Measurements from ENCODE around the gene FES. TPM values are rescaled to one million over a fixed set of nuclear protein-coding genes. Genes with fewer than 3 reads are reported as not detected.

FES gene
- total RNA-seq, 1 experiment from 2014 or later, result 6.7 TPM

DNA sequence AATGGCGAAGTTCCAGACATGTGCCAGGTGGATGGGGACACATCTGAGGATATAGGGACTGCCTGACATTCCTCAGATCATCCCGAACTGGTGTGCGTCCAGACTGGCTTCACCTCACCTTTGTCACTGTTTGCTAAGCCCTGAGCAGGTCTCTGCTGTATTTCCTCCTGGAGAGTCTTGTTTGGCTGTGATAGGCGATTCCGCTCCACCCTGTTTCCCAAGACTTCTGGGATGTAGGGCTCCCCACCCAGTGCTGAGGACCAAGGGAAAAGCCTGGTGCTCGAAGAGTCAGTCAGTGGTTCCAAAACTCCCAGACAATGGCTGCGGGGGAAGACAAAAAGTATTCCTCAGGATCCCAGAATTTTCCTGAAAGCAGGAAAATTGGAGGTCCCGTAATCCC, 27.0 kb upstream of the FES start:
- H3K27ac Mint-ChIP-seq, result no peak overlapping the region; a peak in 1 of 7 replicates
- H3K14ac ChIP-seq (ENCODE audit: insufficient read depth, low read length), result no peak overlapping the region
- no peak overlapping the region for H3K4me3 Mint-ChIP-seq

More for the DNA sequence above, 27.0 kb upstream of the FES start:
- Histone ChIP-seq H4K8ac (replicated peaks; ENCODE audit: insufficient read length, low read depth, low read length) (no peak overlapping the region), H4K91ac (ENCODE audit: insufficient read length, low read depth, low read length) (no peak overlapping the region), H3K4me1 (ENCODE audit: insufficient read depth, low read length) (peaks cover 2% of the 10 kb centered on the region; the same call in 1 of the 2 replicates), H4K20me1 (ENCODE audit: control insufficient read depth, insufficient read depth, insufficient read length) (no peaks in the 10 kb centered on the region), H3K4me2 (ENCODE audit: insufficient read depth, insufficient read length, low read length) (no peak overlapping the region), H3K23me2 (ENCODE audit: insufficient read length, low read depth, low read length, poor library complexity, severe bottlenecking) (no peaks in the 10 kb centered on the region), H2BK12ac (ENCODE audit: insufficient read length, low read depth, low read length) (no peak overlapping the region), H3K9me3 (ENCODE audit: control insufficient read depth, low read depth, low read length) (no peaks in the 10 kb centered on the region), H2BK20ac (ENCODE audit: low read depth, low read length, poor library complexity, severe bottlenecking) (no peak overlapping the region), H3K23ac (ENCODE audit: insufficient read length, low read depth, low read length) (no peak overlapping the region), H2AFZ (ENCODE audit: low read length) (no peak overlapping the region), H2BK120ac (ENCODE audit: low read depth, low read length, poor library complexity, severe bottlenecking) (no peak overlapping the region), H3K18ac (ENCODE audit: insufficient read length, low read depth, low read length) (no peak overlapping the region), H4K5ac (ENCODE audit: insufficient read length, low read depth, low read length) (no peak overlapping the region), H3K9ac (ENCODE audit: extremely low read depth, insufficient read length, low read length) (no peak overlapping the region), H3K4ac (ENCODE audit: low read depth, low read length) (no peak overlapping the region), H3K79me1 (ENCODE audit: insufficient read depth, low read depth, low read length, poor library complexity, severe bottlenecking) (no peaks in the 10 kb centered on the region), H3K56ac (ENCODE audit: insufficient read length, low read depth, low read length) (no peak overlapping the region), H3K27ac (ENCODE audit: insufficient read length, low read depth, low read length) (no peak overlapping the region), H2AK5ac (ENCODE audit: insufficient read length, low read length) (no peak overlapping the region), H3T11ph (ENCODE audit: low read length) (no peak overlapping the region), H3K79me2 (ENCODE audit: insufficient read depth, low read length) (no peaks in the 10 kb centered on the region), H2BK5ac (ENCODE audit: insufficient read length, low read length) (no peak overlapping the region), H2BK15ac (ENCODE audit: low read depth, low read length) (no peak overlapping the region), H3K27me3 (ENCODE audit: insufficient read depth, low read length) (no peaks in the 10 kb centered on the region)
- Mint-ChIP-seq H3K27me3 (ENCODE audit: low read depth) (no peaks in the 10 kb centered on the region), H3K4me1 (peaks cover 8 to 9% of the 10 kb centered on the region in 2 experiments), H3K9me3 (no peaks in the 10 kb centered on the region; a peak in 1 of 5 replicates), H3K36me3 (ENCODE audit: insufficient read depth in 1 of 3, low read depth in 3 of 3) (no peaks in the 10 kb centered on the region)
- no CpG with 5 or more reads among the region's 8 CpGs for WGBS (ENCODE audit: extremely low coverage, insufficient read length, low lambda C conversion rate)
- TF ChIP-seq CTCF (conservative IDR thresholded peaks at IDR 0.05), result no peak
- no peak for DNase-seq

All from H9 (cell line).